Epidermal melanocyte (primary cell): ENCODE data around the gene RASGRP2.

Experiments
- DNase-seq: peaks from one replicate; pipeline ENCODE4 v3.0.0; 2011; ENCODE audit warnings: low spot score; ENCODE audit not compliant: insufficient read length

Gene RASGRP2

GRCh38 chr11:64771861-64772260, 27.9 kb upstream of the RASGRP2 start:
- DNase-seq = no peak

GRCh38 chr11:64770120-64770519, 26.2 kb upstream of the RASGRP2 start:
- no peak for DNase-seq

GRCh38 chr11:64769283-64769682, 25.3 kb upstream of the RASGRP2 start:
- DNase-seq = no peak

- no peak for DNase-seq
Measured at GRCh38 chr11:64768300-64768694, 24.4 kb upstream of the RASGRP2 start.

- DNase-seq = no peak
Measured at GRCh38 chr11:64767344-64768299, 23.7 kb upstream of the RASGRP2 start.

GRCh38 chr11:64766881-64767280, 22.9 kb upstream of the RASGRP2 start:
- no peak for DNase-seq

GRCh38 chr11:64765851-64766665, 22.1 kb upstream of the RASGRP2 start:
- no peak for DNase-seq

- no peak for DNase-seq
Measured at GRCh38 chr11:64765291-64765850, 21.4 kb upstream of the RASGRP2 start.

GRCh38 chr11:64764753-64765152, 20.8 kb upstream of the RASGRP2 start:
- DNase-seq = no peak

GRCh38 chr11:64764040-64764611, 20.2 kb upstream of the RASGRP2 start:
- no peak for DNase-seq

GRCh38 chr11:64763526-64764039, 19.6 kb upstream of the RASGRP2 start:
- no peak for DNase-seq

- DNase-seq = no peak
Measured at GRCh38 chr11:64762674-64763525, 19.0 kb upstream of the RASGRP2 start.

- DNase-seq = no peak
Measured at GRCh38 chr11:64762277-64762673, 18.3 kb upstream of the RASGRP2 start.

GRCh38 chr11:64760759-64761420, 16.9 kb upstream of the RASGRP2 start:
- DNase-seq = no peak

- DNase-seq = no peak
Measured at GRCh38 chr11:64759722-64760719, 16.1 kb upstream of the RASGRP2 start, which contains the start of gene PYGM. TSS of gene PYGM (minus strand) at chr11:64759974. CDS start at chr11:64759898, 76 bp downstream.

- DNase-seq = no peak
Measured at GRCh38 chr11:64759131-64759721, 15.3 kb upstream of the RASGRP2 start.

- no peak for DNase-seq
Measured at GRCh38 chr11:64758330-64759079, 14.6 kb upstream of the RASGRP2 start.
